ENCODE data around the gene CDH19.

DNA sequence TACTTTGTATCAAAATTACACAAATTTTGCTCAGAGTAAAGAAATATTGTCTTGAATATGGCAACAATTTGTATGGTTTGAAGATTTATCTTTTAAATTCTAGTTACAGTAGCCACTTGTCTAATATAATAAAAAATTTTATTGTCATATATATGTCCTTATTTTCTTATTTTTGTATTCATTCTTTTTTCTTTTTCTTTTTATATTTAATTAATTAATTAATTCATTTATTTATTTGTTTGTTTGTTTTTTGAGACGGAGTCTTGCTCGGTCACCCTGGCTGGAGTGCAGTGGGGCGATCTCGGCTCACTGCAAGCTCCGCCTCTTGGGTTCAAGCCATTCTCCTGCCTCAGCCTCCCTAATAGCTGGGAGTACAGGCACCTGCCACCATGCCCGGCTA is 3.7 kb upstream of the CDH19 start:
- TF ChIP-seq CTCF (IDR thresholded peaks at IDR 0.05) (no peak), POLR2A (IDR thresholded peaks at IDR 0.05) (no peak), POLR2AphosphoS5 (IDR thresholded peaks at IDR 0.05) (no peak)
